ENCODE data around the gene NUP133.

DNA sequence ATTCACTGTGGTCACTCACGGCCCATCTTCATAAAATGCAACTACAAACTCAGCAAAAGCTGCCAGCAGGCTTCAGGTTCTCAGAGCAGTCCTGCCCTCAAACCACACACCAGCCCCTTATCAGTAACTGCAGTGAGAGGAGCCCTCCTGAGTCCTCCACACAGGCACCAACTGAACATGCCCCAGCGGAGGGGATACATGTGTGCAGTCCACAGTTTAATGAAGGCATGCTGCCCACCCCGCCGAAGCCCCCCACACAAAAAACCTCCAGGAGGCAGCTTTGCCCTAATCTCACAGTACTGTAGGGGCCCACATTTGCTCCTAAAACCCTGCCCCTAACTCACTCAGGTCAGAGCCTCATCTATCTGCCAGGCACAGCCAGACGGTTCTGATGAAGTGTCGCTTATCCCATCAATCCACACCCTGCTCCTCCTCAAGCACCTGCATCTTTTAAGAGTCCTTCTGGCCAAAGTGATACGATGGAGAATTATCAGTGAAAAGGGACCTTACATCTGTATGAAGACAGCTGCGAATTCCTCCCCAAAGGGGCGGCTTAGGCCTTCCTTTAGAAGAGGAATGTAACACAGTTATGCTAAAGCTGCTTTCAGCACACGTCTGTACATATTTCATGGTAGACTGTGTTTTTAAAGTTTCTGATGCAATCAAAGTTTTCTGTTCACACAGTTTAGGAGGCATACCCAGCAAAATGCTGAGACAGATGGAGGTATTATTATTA lies 46.9 kb upstream of the NUP133 start:
- no peak for TF ChIP-seq POLR2A (IDR thresholded peaks at IDR 0.05)
- TF ChIP-seq, protein P1, sequence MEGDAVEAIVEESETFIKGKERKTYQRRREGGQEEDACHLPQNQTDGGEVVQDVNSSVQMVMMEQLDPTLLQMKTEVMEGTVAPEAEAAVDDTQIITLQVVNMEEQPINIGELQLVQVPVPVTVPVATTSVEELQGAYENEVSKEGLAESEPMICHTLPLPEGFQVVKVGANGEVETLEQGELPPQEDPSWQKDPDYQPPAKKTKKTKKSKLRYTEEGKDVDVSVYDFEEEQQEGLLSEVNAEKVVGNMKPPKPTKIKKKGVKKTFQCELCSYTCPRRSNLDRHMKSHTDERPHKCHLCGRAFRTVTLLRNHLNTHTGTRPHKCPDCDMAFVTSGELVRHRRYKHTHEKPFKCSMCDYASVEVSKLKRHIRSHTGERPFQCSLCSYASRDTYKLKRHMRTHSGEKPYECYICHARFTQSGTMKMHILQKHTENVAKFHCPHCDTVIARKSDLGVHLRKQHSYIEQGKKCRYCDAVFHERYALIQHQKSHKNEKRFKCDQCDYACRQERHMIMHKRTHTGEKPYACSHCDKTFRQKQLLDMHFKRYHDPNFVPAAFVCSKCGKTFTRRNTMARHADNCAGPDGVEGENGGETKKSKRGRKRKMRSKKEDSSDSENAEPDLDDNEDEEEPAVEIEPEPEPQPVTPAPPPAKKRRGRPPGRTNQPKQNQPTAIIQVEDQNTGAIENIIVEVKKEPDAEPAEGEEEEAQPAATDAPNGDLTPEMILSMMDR (IDR thresholded peaks at IDR 0.05) = no peak

Measured in lower leg skin (tissue), 3 donors.